ENCODE data around the gene SPATA32. TPM values are rescaled to one million over a fixed set of nuclear protein-coding genes. Genes with fewer than 3 reads are reported as not detected.
"Not testable (repeated sequence)": the region's sequence is repeated elsewhere in the genome, so short reads cannot be mapped to it uniquely, and the experiment has no call there.

Gene SPATA32
- total RNA-seq, 1 donor from 2014 or later, result 0.28 TPM

- Mint-ChIP-seq H3K4me3 (no peak overlapping the region), H3K9me3 (no peaks in the 10 kb centered on the region), H3K4me1 (peaks cover 26% of the 10 kb centered on the region), H3K36me3 (ENCODE audit: low read depth) (peaks cover 12% of the 10 kb centered on the region), H3K27ac (no peak overlapping the region), H3K27me3 (no peaks in the 10 kb centered on the region)
- no peak for DNase-seq
- intact Hi-C loops (cut with micrococcal nuclease), result no loop called here
Measured at GRCh38 chr17:45258981-45259380, 2.9 kb downstream of the SPATA32 start.

GRCh38 chr17:45257115-45257514 is 4.8 kb downstream of the SPATA32 start:
- Mint-ChIP-seq H3K27ac (peak overlapping the region; percentile 31), H3K4me3 (no peak overlapping the region), H3K9me3 (no peaks in the 10 kb centered on the region), H3K4me1 (peaks cover 38% of the 10 kb centered on the region), H3K27me3 (no peaks in the 10 kb centered on the region), H3K36me3 (ENCODE audit: low read depth) (peaks cover 10% of the 10 kb centered on the region)
- intact Hi-C loops (cut with micrococcal nuclease), result no loop called here
- no peak for DNase-seq

- H3K4me3 Mint-ChIP-seq, result peak overlapping the region; percentile 17
- H3K27ac Mint-ChIP-seq, result peak overlapping the region; percentile 45
- H3K4me1 Mint-ChIP-seq, result peaks cover 41% of the 10 kb centered on the region
- intact Hi-C loops (cut with micrococcal nuclease), result no loop called here
- DNase-seq, result no peak
- H3K27me3 Mint-ChIP-seq, result no peaks in the 10 kb centered on the region
- peaks cover 11% of the 10 kb centered on the region for H3K36me3 Mint-ChIP-seq (ENCODE audit: low read depth)
- H3K9me3 Mint-ChIP-seq, result no peaks in the 10 kb centered on the region
Measured at GRCh38 chr17:45256114-45256966, 5.6 kb downstream of the SPATA32 start.

GRCh38 chr17:45255358-45255757 is 6.5 kb downstream of the SPATA32 start:
- Mint-ChIP-seq H3K4me1 (peaks cover 44% of the 10 kb centered on the region), H3K27me3 (no peaks in the 10 kb centered on the region), H3K36me3 (ENCODE audit: low read depth) (peaks cover 15% of the 10 kb centered on the region), H3K4me3 (no peak overlapping the region), H3K9me3 (no peaks in the 10 kb centered on the region), H3K27ac (peak overlapping the region; percentile 54)
- intact Hi-C loops (cut with micrococcal nuclease), result no loop called here
- no peak for DNase-seq

GRCh38 chr17:45253879-45254278 is 8.0 kb downstream of the SPATA32 start:
- peaks cover 46% of the 10 kb centered on the region for H3K4me1 Mint-ChIP-seq
- H3K9me3 Mint-ChIP-seq, result no peaks in the 10 kb centered on the region
- H3K27me3 Mint-ChIP-seq, result no peaks in the 10 kb centered on the region
- DNase-seq, result no peak
- H3K27ac Mint-ChIP-seq, result peak overlapping the region; percentile 48
- intact Hi-C loops (cut with micrococcal nuclease), result no loop called here
- H3K4me3 Mint-ChIP-seq, result no peak overlapping the region
- peaks cover 22% of the 10 kb centered on the region for H3K36me3 Mint-ChIP-seq (ENCODE audit: low read depth)

GRCh38 chr17:45253237-45253636 is 8.7 kb downstream of the SPATA32 start:
- DNase-seq, result not testable (repeated sequence)
- peak overlapping the region; percentile 73 for H3K27ac Mint-ChIP-seq

GRCh38 chr17:45251931-45252330 is 10.0 kb downstream of the SPATA32 start:
- H3K4me3 Mint-ChIP-seq, result no peak overlapping the region
- intact Hi-C loops (cut with micrococcal nuclease), result no loop called here
- peak overlapping the region; percentile 73 for H3K27ac Mint-ChIP-seq
- H3K36me3 Mint-ChIP-seq (ENCODE audit: low read depth), result peaks cover 29% of the 10 kb centered on the region
- H3K4me1 Mint-ChIP-seq, result peaks cover 55% of the 10 kb centered on the region
- no peaks in the 10 kb centered on the region for H3K27me3 Mint-ChIP-seq
- no peak for DNase-seq
- H3K9me3 Mint-ChIP-seq, result no peaks in the 10 kb centered on the region

More at GRCh38 chr17:45253237-45253636, 8.7 kb downstream of the SPATA32 start:
- H3K4me3 Mint-ChIP-seq, result peak overlapping the region; percentile 67
- H3K27me3 Mint-ChIP-seq; H3K9me3 Mint-ChIP-seq; intact Hi-C loops (cut with micrococcal nuclease): not testable (repeated sequence)
- peaks cover 53% of the 10 kb centered on the region for H3K4me1 Mint-ChIP-seq
- peaks cover 24% of the 10 kb centered on the region for H3K36me3 Mint-ChIP-seq (ENCODE audit: low read depth)

GRCh38 chr17:45248132-45248957 is 13.5 kb downstream of the SPATA32 start:
- intact Hi-C loops (cut with micrococcal nuclease), result no loop called here
- Mint-ChIP-seq H3K4me3 (peak overlapping the region; percentile 89), H3K36me3 (ENCODE audit: low read depth) (peaks cover 45% of the 10 kb centered on the region)

GRCh38 chr17:45247429-45248131 is 14.3 kb downstream of the SPATA32 start:
- H3K36me3 Mint-ChIP-seq (ENCODE audit: low read depth), result peaks cover 49% of the 10 kb centered on the region

More at GRCh38 chr17:45248132-45248957, 13.5 kb downstream of the SPATA32 start:
- DNase-seq, result peak; percentile 94
- H3K9me3 Mint-ChIP-seq, result no peaks in the 10 kb centered on the region
- H3K27ac Mint-ChIP-seq, result peak overlapping the region; percentile 84
- H3K27me3 Mint-ChIP-seq, result no peaks in the 10 kb centered on the region
- H3K4me1 Mint-ChIP-seq, result peaks cover 52% of the 10 kb centered on the region

GRCh38 chr17:45246861-45247428 is 14.9 kb downstream of the SPATA32 start:
- intact Hi-C loops (cut with micrococcal nuclease), result loop anchor here (1.0 kb wide), 2 partner anchors 18 to 25 kb away; no protein-coding TSS in a partner anchor
- Mint-ChIP-seq H3K4me3 (peak overlapping the region; percentile 89), H3K27me3 (no peaks in the 10 kb centered on the region), H3K27ac (peak overlapping the region; percentile 94), H3K4me1 (peaks cover 45% of the 10 kb centered on the region), H3K9me3 (no peaks in the 10 kb centered on the region), H3K36me3 (ENCODE audit: low read depth) (peaks cover 52% of the 10 kb centered on the region)
- no peak for DNase-seq

More at GRCh38 chr17:45247429-45248131, 14.3 kb downstream of the SPATA32 start:
- intact Hi-C loops (cut with micrococcal nuclease), result loop anchor here (1.0 kb wide), 2 partner anchors 18 to 25 kb away; no protein-coding TSS in a partner anchor
- H3K4me3 Mint-ChIP-seq, result peak overlapping the region; percentile 89
- DNase-seq, result peak; percentile 98
- H3K4me1 Mint-ChIP-seq, result peaks cover 49% of the 10 kb centered on the region
- no peaks in the 10 kb centered on the region for H3K9me3 Mint-ChIP-seq
- H3K27ac Mint-ChIP-seq, result peak overlapping the region; percentile 94
- H3K27me3 Mint-ChIP-seq, result no peaks in the 10 kb centered on the region

- peak overlapping the region; percentile 89 for H3K4me3 Mint-ChIP-seq
- H3K4me1 Mint-ChIP-seq, result peaks cover 43% of the 10 kb centered on the region
- DNase-seq, result no peak
- peak overlapping the region; percentile 94 for H3K27ac Mint-ChIP-seq
- H3K36me3 Mint-ChIP-seq (ENCODE audit: low read depth), result peaks cover 50% of the 10 kb centered on the region
- H3K27me3 Mint-ChIP-seq, result no peaks in the 10 kb centered on the region
- H3K9me3 Mint-ChIP-seq, result no peaks in the 10 kb centered on the region
- intact Hi-C loops (cut with micrococcal nuclease), result no loop called here
Measured at GRCh38 chr17:45246338-45246737, 15.6 kb downstream of the SPATA32 start.

GRCh38 chr17:45244725-45245656 is 16.9 kb downstream of the SPATA32 start:
- peaks cover 38% of the 10 kb centered on the region for H3K4me1 Mint-ChIP-seq
- no peaks in the 10 kb centered on the region for H3K27me3 Mint-ChIP-seq
- peak overlapping the region; percentile 37 for H3K27ac Mint-ChIP-seq
- H3K4me3 Mint-ChIP-seq, result peak overlapping the region; percentile 17
- H3K36me3 Mint-ChIP-seq (ENCODE audit: low read depth), result peaks cover 53% of the 10 kb centered on the region
- DNase-seq, result no peak
- intact Hi-C loops (cut with micrococcal nuclease), result no loop called here
- no peaks in the 10 kb centered on the region for H3K9me3 Mint-ChIP-seq
